ENCODE measurements around the gene OPTN. TPM values are rescaled to one million over a fixed set of nuclear protein-coding genes. Genes with fewer than 3 reads are reported as not detected.
A peak's percentile ranks its signal among the peaks of the same experiment; 100 is the strongest.

OPTN gene
- total and polyA plus RNA-seq, 10 of the 15 experiments (the other 5 are each of a cell fraction or from before 2014, with no cell fraction given), result 15.2 to 42.4 (median 25.5) TPM

DNA sequence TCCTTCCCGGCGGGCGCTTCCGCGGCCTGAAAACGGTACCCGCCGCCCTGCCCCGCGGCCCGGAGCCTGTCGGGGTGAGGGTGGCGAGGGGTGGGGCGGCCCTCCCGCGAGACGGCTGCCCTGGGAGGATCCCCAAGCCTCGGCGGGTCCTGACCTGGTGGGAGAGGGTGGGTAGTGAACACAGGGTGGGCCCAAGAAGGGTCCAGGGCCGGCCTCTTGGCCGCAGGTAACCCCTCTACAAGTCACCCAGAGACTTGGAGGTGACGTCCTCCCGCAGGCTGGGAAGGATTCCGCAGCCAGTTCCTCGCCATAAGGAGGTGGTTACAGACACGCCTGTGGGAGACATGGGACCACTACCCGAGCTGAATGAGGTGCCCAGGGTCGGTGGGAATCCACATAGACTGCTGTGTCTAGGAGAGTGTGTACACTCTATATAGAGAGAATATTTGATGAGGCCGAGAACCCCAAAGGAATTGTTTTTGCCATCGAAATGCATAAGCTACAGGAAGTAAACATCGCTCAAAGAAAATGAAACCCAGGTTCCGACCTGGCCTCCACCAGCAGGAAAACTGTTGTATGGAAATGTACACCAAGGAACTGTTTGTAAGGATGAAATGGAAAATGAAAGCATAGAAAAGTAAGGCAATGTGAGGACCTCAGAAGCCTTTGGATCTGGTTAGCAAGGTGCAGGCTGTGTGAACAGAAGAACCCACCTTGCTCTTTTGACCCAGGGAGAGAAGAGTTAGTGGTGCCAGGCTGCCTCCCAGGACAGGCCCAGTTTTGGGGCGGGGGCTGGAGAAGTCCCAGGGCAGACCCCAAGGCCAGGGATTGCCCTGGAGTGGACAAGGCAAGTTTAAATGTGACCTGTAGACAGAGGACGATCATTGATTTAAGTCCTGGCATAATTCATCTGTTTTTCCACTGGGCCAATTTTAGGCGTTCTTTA, 659 bp downstream of the OPTN start (continued):
- TF ChIP-seq ZBTB33 (IDR thresholded peaks at IDR 0.05) (no peak), PAX8 (IDR thresholded peaks at IDR 0.05) (no peak), IRF4 (IDR thresholded peaks at IDR 0.05; ENCODE audit: low read depth, low read length) (no peak), MLLT1 (IDR thresholded peaks at IDR 0.05) (0 out of 2 replicates have a peak, but pooled peaks have one; percentile 34), USF1 (IDR thresholded peaks at IDR 0.05; ENCODE audit: borderline replicate concordance, extremely low read length, insufficient read depth, low read depth, low read length) (no peak), SUPT20H (IDR thresholded peaks at IDR 0.05; ENCODE audit: borderline replicate concordance, control insufficient read depth, low read depth, low read length) (no peak), GATAD2B (conservative IDR thresholded peaks at IDR 0.05; ENCODE audit: low read depth) (peak; percentile 19), CTCF (IDR thresholded peaks at IDR 0.05 in 2 of 3, conservative IDR thresholded peaks at IDR 0.05 in 1 of 3; ENCODE audit: control insufficient read depth in 2 of 3, extremely low read depth in 1 of 3, insufficient read depth in 1 of 3, low read depth in 3 of 3, low read length in 3 of 3) (no peak), RUNX3 (IDR thresholded peaks at IDR 0.05; ENCODE audit: low read length) (0 out of 2 replicates have a peak, but pooled peaks have one; percentile 8), EGR1 (IDR thresholded peaks at IDR 0.05; ENCODE audit: borderline replicate concordance in 1 of 2, low read depth in 2 of 2, low read length in 2 of 2) (no peak), NR2F1 (conservative IDR thresholded peaks at IDR 0.05) (peak; percentile 24; the same call in 1 of the 2 replicates)
- TF ChIP-seq, protein P1, sequence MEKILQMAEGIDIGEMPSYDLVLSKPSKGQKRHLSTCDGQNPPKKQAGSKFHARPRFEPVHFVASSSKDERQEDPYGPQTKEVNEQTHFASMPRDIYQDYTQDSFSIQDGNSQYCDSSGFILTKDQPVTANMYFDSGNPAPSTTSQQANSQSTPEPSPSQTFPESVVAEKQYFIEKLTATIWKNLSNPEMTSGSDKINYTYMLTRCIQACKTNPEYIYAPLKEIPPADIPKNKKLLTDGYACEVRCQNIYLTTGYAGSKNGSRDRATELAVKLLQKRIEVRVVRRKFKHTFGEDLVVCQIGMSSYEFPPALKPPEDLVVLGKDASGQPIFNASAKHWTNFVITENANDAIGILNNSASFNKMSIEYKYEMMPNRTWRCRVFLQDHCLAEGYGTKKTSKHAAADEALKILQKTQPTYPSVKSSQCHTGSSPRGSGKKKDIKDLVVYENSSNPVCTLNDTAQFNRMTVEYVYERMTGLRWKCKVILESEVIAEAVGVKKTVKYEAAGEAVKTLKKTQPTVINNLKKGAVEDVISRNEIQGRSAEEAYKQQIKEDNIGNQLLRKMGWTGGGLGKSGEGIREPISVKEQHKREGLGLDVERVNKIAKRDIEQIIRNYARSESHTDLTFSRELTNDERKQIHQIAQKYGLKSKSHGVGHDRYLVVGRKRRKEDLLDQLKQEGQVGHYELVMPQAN (conservative IDR thresholded peaks at IDR 0.05), result 0 out of 2 replicates have a peak, but pooled peaks have one; percentile 4
